Measurements from ENCODE around the gene ATP6V0B.

The ATP6V0B gene

DNA sequence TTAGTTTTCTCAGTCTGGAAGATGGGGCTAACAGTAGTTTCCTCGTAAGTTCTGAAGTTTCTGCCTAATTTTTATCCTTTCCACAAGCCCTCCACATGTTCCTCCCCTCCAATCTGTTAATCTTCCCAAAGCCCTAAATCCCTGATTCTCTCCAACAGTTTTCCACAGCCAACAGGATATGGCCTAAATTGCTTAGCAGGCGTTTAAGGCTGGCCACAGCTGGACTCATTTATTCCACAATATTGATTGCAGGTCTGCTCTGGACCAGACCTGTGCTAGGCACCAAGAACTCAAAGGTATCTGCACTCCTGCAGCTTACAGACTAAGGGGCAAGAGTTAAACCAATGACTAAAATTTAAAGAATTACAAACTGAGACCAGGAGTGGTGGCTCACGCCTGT, 52.6 kb downstream of the ATP6V0B start:
- ChIA-PET CTCF (interaction anchor here (1.0 to 1.4 kb wide), 2 partner anchors 21 to 22 kb away, joined by 3 to 4 read pairs; no protein-coding TSS in a partner anchor), POLR2A (ENCODE audit: low non-redundant PET) (no interaction called here)
- no peak for DNase-seq (ENCODE audit: low spot score)
- H3K27ac ChIP-seq = no peak overlapping the region; the same call in 1 of the 2 replicates
- TF ChIP-seq, protein P1, sequence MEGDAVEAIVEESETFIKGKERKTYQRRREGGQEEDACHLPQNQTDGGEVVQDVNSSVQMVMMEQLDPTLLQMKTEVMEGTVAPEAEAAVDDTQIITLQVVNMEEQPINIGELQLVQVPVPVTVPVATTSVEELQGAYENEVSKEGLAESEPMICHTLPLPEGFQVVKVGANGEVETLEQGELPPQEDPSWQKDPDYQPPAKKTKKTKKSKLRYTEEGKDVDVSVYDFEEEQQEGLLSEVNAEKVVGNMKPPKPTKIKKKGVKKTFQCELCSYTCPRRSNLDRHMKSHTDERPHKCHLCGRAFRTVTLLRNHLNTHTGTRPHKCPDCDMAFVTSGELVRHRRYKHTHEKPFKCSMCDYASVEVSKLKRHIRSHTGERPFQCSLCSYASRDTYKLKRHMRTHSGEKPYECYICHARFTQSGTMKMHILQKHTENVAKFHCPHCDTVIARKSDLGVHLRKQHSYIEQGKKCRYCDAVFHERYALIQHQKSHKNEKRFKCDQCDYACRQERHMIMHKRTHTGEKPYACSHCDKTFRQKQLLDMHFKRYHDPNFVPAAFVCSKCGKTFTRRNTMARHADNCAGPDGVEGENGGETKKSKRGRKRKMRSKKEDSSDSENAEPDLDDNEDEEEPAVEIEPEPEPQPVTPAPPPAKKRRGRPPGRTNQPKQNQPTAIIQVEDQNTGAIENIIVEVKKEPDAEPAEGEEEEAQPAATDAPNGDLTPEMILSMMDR (conservative IDR thresholded peaks at IDR 0.05; ENCODE audit: low read depth) = no peak
